Embryonic facial prominence (tissue), 1 donor: Measurements from ENCODE around the gene ADAM17.
"Not testable (repeated sequence)": the region's sequence is repeated elsewhere in the genome, so short reads cannot be mapped to it uniquely, and the experiment has no call there.

Source experiments
- DNase-seq: peaks from one replicate; pipeline ENCODE4 v3.0.0-alpha.2; 2016; ENCODE audit errors: extremely low spot score

ADAM17 gene

DNA sequence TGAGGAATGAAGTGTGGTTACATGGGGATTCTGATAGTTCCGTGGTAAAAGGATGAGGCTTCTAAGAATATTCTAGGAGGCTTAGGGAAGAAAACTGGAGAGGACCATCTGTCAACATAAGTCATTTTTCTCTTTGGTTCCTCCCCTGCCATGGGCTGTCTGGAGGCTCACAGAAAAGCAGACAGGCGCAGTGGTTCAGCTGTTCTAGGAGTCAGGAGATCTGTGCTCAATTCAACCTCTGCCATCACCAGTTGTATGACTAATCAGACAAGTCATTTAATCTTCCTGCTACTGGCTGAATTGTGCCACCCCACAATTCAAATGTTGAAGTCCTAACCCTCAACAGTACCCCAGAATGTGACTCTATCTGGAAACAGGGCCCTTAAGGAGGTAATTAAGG lies 36.4 kb downstream of the ADAM17 start:
- DNase-seq: no peak

DNA sequence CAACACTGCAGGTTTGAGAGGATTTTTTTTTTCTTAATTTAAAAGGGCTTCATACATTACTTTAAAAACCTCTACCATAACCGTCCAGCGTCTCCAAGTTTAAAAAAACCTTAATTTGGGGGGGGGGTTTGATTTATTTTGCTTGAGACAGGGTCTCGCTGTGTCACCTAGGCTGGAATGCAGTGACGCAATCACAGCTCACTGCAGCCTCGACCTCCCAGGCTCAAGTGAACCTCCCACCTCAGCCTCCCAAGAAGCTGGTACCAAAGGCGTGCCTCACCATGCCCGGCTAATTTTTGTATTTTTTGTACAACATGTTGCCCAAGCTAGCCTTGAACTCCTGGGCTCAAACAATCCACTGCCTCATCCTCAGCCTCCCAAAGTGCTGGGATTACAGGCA lies 36.9 kb downstream of the ADAM17 start:
- DNase-seq: no peak

DNA sequence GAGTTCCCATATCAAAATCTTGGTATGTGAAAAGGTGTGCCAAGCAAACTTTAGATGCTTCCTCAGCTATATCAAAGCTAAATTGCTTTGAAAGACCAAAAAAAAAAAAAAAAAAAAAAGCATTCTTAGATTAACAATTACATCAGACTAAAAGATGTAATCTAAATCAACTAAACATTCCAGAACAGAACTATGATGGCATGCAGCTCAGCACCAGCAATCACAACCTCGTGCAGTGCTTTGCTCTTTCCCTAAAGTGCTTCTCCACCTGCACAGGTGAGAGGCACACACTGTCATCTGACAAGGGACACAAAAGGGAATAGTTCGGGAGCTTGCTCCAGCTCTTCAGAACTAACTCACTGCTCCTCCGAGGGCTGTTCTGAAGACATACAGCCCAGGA lies 37.5 kb downstream of the ADAM17 start:
- DNase-seq: no peak

DNA sequence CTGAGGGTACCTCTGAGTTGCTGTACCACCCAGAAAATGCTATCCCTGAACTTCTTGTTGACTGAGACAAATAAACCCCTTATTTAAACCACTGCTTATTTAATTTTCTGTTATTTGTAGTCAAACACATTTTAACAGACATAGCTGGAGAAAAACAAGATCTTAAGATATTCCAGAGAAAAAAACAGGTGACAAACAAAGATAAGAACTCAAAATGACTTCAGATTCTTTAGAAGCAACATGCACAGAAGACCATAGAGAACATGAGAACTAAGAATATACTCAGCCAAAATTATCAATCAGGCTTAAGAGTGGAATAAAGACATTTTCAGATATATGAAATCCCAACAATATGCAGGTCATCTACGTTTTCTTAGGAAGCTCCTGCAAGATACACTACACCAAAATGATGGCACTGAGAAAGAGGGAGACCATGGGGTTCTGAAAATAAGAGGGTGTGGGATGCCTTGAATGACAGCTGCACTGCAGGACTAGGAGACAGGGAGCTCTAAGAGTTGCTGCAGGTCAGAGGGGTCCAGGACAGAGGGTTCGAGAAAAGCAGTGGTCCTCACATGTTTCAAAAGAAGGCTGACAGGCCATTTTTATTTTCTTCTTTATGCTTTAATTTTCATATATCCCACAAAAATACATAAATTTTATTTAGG lies 38.4 kb downstream of the ADAM17 start:
- no peak for DNase-seq

DNA sequence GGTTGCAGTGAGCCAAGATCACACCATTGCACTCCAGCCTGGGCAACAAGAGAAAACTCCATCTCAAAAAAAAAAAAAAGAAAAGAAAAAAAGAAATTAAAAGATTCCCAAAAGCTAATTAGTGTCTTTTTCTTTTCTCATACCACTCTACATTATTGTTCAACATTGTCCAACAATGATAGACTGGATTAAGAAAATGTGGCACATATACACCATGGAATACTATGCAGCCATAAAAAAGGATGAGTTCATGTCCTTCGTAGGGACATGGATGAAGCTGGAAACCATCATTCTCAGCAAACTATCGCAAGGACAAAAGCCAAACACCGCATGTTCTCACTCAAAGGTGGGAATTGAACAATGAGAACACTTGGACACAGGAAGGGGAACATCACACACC lies 41.7 kb downstream of the ADAM17 start:
- DNase-seq: not testable (repeated sequence)

DNA sequence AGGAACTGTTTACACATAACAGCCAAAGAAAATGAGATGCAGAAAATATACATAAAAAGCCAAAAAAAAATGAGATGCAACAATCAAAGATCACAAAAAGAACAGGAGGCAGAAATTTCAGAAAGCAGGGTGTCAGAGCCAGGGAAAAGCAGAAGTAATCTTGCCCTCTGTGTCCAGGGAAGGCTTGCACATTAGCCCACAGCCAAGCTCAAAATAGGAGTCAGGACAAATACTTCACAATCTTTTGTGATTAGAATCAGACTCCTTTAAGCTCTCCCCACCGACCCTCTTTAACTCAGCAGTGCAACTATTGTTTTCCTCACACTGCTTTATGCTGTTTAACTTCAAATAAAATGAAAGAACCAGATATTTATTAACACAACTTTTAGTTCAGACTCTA lies 46.7 kb downstream of the ADAM17 start:
- no peak for DNase-seq

DNA sequence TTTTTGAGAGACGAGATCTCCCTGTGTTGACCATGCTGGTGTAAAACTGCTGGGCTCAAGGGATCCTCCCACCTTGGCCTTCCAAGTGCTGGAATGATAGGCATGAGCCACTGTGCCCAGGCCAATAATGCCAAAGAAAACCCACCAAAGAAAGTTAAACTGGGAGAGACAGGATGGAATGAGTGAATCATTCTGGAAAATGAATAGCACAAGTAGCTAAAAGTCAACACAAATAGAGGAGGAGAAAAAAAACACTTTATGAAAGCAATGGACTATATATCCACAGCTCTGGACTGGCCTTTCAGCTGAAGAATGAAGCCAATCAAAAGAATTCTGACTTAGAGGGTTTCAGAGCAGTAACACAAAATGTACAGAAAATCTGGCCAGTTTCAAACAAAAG lies 57.4 kb downstream of the ADAM17 start:
- DNase-seq: no peak

DNA sequence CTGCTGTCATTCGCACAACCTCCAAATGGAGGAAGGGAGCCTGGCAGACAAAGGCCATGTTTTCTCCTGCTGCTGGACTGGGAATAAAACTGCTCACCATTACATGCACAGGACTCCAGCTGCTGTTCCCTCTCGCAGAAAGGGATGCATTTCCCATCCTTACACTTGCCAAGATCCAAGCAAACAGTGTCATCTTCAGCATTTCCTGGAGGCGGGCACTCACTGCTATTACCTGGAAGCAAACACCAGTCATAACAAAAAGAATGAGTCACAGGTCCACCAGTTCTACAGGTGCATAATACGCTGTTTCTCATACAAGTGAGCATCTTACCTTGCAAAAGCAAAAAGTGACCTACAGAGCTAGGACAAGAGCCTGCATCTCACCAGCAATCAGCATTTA lies 58.6 kb downstream of the ADAM17 start:
- DNase-seq: no peak

DNA sequence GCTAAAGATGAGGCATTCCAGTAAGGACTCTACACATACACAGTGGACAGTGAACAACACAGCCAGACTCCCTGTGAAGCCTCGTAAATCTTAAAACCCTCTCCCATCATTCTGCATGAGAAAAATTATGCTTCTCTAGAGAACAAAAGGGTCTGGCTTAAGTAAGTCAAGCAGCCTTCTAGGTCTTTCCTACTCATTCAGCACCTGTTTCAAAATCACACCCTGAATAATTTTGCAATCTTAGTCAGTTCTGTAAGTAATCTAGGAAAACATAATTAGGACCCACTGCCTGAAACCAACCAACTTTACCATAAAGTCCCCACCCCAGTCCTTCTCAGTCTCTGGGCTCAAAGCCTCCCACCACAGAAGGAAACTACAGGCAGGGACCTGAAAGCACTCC lies 61.5 kb downstream of the ADAM17 start:
- no peak for DNase-seq

DNA sequence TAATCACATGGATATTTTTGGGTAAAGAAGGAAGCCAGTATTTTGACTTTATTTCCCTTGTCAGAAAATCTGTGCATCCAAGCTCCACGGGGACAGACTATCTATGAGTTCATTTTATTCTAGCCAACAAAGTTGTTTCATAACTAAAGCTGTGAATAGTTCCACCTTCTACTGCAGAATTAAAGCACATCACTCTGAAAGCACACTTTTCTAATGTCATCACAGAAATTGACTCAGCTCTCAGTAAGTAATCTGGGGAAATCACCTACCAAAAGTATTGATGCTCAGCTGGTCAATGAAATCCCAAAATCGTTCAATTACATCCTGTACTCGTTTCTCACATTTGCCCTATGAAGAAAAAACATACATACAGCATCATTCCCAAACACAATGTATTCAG lies 62.2 kb downstream of the ADAM17 start:
- no peak for DNase-seq

DNA sequence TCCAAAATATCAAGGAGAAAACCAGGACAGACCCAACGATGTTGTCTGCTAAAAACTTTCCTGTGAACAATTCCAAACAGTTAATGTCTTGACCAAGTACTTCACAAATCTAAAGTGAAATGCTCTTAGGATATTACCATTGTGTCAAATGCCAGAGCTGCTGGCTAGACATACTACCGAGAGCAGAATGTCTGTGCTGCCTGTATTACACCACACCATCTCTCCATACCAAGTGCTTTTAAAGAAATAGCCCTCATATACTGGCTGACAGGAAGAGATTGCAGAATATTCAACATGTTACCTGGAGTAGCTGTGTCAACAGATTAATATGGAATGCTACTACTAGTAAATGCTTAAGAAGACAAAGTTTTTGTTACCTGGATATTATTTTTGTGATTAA lies 62.7 kb downstream of the ADAM17 start:
- no peak for DNase-seq

DNA sequence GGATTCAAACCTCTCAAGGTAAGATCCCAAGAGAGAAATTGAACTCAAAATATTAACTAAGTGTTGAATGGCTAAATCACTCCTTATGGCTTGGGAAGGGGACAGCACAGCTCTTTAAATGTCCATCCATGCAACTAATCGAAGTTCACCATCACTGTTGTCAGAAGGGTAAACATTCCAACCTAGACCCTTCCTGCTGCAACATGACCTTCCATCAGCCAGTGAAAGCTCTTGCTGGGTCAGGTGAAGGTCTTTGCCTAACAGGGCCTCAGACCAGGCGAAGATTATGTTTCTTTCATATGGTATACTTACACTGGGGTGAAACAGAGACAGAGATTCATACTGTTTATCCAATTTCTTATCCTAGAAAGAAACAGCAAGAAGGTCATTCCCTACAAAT lies 64.8 kb downstream of the ADAM17 start:
- no peak for DNase-seq

DNA sequence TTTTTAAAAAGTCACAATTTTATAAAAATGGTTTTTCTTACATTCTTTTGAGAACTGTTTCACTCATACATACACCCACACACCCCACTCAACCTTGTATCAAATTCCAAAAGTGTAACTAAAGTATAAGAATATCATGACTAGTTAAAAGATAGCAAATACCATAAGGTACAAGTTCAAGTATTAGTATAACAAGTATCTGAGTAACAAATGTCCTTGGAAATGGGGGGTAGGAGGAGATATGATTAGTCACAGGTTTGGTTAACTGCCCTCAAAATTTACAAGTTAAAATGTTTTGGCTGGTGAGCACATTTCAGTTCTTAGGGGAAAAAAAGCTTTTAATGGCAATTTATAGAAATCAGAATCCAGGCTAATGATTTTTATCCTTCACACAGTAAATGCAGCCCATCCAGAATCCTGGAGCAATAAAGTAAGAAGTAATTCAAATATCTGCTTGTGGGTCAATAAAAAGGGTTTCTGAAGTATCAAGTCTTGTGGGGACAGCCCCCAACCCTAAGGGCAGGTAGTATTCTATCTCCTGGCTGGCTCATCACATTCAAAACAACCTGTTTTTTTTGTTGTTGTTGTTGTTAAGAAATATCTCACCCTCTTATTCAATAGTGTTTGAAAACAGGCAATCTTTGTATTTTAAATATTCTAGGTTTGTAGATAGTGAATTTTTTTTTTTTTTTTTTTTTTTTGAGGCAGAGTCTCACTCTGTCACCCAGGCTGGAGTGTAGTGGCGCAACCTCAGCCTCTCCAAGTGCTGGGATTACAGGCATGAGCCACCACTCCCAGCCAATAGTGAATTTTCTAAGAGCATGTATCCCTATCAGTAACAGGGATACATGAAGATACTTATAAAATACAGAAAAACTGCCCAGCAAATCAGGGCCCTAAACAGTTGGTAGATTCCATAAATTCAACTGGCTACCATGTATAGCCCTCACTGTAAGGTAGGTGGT lies 66.8 kb downstream of the ADAM17 start:
- DNase-seq: no peak

DNA sequence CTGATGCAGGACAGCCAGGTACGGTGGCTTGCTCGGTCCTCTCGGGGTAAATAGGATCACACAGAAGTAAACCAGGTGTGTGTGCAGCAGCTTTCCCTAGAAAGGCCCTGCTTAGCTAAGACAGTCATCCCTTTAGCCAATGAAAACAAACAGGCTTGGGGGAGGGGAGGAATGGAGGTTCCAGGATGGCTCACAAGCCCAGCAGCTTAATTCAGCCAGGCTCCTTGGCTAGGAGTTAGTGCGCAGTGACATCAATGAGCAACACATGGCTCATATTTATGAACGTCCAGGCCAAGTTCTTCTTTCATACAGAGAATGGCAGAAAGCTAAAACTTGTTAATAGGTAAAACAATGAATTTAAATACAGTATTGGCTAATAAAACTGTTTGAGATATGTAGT lies 71.1 kb downstream of the ADAM17 start:
- no peak for DNase-seq

DNA sequence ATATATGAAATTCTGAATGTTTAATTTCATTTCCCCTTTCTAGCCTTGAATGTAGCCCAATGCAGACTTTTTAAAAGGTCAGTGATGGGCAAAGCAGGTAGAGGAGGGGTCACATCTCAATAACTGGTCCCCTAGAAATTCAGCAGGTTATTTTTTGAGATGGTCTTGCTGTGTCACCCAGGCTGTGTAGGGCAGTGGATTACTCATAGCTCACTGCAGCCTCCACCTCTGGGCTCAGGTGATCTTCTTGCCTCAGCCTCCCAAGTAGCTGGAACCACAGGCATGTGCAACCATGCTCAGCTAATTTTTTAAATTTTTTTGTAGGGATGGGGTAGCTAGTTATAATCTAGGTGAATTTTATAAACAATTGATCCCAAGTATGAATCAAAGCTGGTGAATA lies 72.5 kb downstream of the ADAM17 start:
- DNase-seq: no peak

DNA sequence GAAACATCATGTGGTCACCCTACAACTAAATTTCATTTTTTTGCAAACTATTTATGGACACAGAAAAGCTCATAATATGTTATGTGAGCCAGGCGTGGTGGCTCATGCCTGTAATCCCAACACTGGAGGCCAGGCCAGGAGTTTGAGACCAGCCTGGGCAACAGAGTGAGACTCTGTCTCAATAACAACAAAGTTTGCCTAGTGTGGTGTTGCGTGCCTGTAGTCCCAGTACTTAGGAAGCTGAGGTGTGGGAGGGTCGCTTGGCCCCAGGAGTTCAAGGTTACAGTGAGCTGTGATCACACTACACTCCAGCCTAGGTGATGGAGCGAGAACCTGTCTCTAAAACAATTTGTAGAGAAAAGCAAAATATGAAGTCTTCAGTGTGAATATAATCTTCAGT lies 75.5 kb downstream of the ADAM17 start:
- DNase-seq: no peak

DNA sequence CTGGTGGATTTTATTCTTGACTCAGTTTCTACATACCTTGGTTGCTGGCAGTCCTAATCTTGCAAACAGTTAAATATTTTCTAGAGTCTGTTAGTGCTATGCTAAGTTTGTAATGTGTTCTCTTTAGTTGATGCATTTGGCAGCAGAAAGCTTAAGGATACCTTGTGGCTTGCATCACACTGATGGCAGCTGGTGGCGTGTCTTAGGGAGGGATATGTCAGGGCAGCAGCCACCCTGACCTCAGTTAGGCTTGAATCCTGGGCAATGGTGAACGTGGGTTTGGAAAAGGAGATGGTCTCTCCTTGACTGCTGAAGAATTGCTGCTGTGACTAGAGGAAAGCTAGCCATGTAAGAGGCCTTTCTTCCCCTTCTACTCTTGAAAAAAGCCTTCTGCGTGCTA lies 77.1 kb downstream of the ADAM17 start:
- no peak for DNase-seq

DNA sequence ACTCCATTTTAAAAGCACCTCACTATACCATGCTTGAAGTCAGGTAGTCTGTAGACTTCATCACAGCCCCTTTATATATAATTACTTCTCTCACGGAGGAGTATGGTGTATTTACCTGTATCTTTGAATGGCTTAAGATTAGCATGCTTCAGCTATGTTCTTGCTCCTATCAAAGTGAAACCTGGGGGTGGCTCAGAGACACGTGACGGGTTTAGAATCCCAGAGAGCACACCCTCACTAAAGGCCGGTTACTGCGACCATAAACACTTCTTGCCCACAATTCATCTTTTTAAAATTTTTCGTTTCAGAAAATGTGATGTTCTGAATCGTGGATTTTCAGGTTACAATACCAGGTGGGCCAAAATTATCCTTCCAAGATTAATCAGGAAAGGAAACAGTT lies 77.7 kb downstream of the ADAM17 start:
- DNase-seq: no peak

DNA sequence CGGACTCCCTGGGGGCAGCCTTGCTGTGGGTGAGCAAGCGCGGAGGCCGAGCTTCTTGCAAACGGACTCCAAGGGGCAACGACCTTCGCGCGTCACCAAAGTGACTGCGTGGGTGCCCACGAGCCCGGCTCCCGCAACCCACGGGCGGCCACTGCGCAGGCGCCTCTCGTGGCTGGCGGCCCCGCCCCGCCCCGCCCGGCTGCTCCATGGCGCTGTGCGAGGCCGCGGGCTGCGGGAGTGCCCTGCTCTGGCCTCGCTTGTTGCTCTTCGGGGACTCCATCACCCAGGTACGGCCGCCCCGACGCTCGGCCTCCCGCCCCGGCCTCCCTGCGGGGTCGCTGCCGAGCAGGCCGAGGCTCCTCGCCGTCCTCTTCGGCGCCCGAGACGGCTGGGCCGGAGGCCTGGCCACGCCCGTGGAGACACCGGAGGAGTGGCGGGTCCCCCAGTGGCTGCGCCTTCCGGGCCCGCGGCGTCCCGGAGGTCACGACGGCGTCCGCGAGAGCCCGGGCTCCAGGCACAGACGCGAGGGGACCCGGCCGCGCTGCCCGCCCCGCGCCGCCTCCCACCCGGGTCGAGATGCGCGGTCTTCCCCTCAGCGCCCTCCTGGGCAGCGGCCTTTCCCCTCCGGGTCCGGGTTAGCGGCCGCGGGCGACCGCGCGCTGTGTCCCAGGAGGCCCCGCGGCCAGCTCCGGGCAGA lies 81.1 kb downstream of the ADAM17 start, which contains the start of gene IAH1:
Gene IAH1, plus strand, starts transcription at position 191 of the 697 bp plus-strand sequence. Its CDS starts 16 bp downstream, at position 207.
- no peak for DNase-seq

DNA sequence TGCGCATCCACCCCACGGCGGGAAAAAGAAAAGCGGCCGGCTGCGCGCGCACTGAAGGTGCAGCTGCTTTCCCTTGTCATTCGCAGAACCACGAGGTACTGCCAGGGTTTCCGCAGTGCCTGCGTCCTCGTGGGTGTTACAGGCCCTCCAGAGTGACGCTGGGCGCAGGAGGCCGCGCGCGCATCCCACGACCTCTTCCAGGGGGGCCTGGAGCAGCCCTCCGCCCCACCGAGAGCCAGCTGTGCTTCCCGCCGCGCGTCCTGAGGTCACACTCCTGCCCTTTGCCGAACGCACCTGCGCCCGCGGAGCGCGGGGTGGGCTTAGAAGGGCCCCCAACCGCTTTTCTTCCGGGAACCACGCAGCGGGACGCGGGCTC lies 81.7 kb downstream of the ADAM17 start:
- no peak for DNase-seq

DNA sequence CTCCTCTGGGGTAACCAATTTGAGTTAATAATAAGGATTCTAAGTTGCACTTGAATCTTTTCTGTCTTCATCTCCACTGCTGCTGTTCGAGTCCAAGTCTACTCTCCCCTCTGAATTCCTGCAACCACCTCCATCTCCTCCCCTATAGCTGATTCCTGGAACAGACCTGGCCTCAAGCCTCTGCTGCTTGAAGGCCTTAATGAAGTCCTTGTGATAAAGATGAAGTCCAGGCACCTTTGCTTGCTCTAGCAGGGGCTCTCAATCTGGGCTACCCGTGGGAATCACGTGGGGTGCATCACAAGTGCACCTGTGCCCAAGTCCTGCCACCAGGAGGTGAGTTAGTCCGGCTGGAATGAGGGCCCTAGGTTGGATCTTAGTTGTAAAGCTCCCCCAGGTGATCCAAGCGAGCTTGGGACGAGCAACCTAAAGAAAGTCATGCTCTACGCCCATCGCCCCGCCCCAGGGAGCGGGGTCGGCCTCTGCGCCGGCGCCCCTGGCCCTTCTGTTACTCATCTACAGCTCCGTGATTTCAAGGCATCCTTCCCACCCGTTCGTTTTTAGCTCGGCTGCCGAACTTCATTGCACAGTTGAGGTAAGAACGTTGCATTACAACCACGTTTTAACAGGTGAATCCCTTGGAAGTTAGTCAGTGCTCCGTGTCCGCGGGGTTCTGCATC lies 82.2 kb downstream of the ADAM17 start:
- DNase-seq: no peak

DNA sequence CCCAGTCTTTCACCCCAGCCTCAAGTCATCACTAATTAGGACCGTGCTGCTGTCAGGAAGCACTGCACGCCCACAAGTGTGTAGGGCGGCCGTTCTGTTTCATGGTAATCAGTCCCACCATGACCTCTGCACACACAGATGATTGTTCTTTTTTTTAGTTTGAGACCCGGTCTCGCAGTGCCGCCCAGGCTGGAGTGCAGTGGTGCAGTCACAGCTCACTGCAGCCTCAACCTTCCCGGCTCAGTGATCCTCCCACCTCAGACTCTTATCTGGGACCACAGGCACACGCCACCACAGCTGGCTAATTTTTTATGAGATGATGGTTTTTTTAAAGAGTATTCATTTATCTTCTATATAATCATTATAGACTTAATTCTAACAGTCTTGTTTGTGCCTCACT lies 83.1 kb downstream of the ADAM17 start:
- no peak for DNase-seq
